PC-3 (cell line): ENCODE measurements around the gene ACBD6. TPM values are rescaled to one million over a fixed set of nuclear protein-coding genes. Genes with fewer than 3 reads are reported as not detected.
A peak's percentile ranks its signal among the peaks of the same experiment; 100 is the strongest.

Experiments used
- ATAC-seq: fragments of 200-7000 bp; cut with Tn5 transposase; 2 replicates; pipeline ENCODE4 v1.9.1; 2020; ENCODE audit warnings: mild to moderate bottlenecking, moderate library complexity
- BruUV-seq: library from RNA; stranded (reverse); fragments of 400-500 nt; replicated peaks from 2 replicates; lab custom pipeline; 2021; lab: Mats Ljungman, UMichigan
- CTCF ChIA-PET: fragments of 300-600 bp; sonication (Branson Sonifier 250); formaldehyde crosslinking; loops from one replicate; lab custom pipeline; 2022; ENCODE audit warnings: antibody characterized with exemption; lab: Charles Lee
- POLR2A ChIA-PET: fragments of 300-600 bp; sonication (Branson Sonifier 250); formaldehyde crosslinking; loops from one replicate; lab custom pipeline; 2022; ENCODE audit warnings: antibody characterized with exemption; ENCODE audit not compliant: unreplicated experiment; lab: Charles Lee
- DNase-seq: peaks from one replicate; pipeline ENCODE4 v3.0.0-alpha.2; 2015
- H2AFZ ChIP-seq: fragments of 300-600 bp; sonication (generic); 2 replicates; pipeline ENCODE4 v1.6.0; 2016; ENCODE audit warnings: antibody characterized with exemption, low read length
- H3F3A ChIP-seq: fragments of 300-600 bp; sonication (generic); one replicate; pipeline ENCODE4 v1.6.0; 2017; ENCODE audit warnings: antibody characterized with exemption, low read length, control low read depth, mild to moderate bottlenecking; ENCODE audit not compliant: unreplicated experiment
- H3K27ac ChIP-seq: fragments of 300-600 bp; sonication (generic); 2 replicates; pipeline ENCODE4 v1.5.1; 2016; ENCODE audit warnings: mild to moderate bottlenecking, low read length
- H3K27me3 ChIP-seq: fragments of 300-600 bp; sonication (generic); 2 replicates; pipeline ENCODE4 v1.6.1; 2016; ENCODE audit warnings: low read length, mixed read lengths
- H3K36me3 ChIP-seq: fragments of 300-600 bp; sonication (generic); 2 replicates; pipeline ENCODE4 v1.6.1; 2016; ENCODE audit warnings: low read depth, mixed run types, low read length, mixed read lengths
- H3K4me1 ChIP-seq: fragments of 300-600 bp; sonication (generic); 2 replicates; pipeline ENCODE4 v1.5.1; 2016; ENCODE audit warnings: low read length; ENCODE audit not compliant: insufficient read depth
- H3K4me2 ChIP-seq: fragments of 300-600 bp; sonication (generic); 2 replicates; pipeline ENCODE4 v1.6.0; 2016; ENCODE audit warnings: low read length
- H3K4me3 ChIP-seq: fragments of 300-600 bp; sonication (generic); 2 replicates; pipeline ENCODE4 v1.5.1; 2016; ENCODE audit warnings: mild to moderate bottlenecking, low read length, mixed read lengths
- H3K79me2 ChIP-seq: fragments of 300-600 bp; sonication (generic); 2 replicates; pipeline ENCODE4 v1.6.1; 2017; ENCODE audit warnings: low read length, mixed read lengths
- H3K9ac ChIP-seq: fragments of 300-600 bp; sonication (generic); 2 replicates; pipeline ENCODE4 v1.6.0; 2016; ENCODE audit warnings: mild to moderate bottlenecking, low read length
- H3K9me2 ChIP-seq: fragments of 300-600 bp; sonication (generic); replicated peaks from 2 replicates; pipeline ENCODE4 v1.6.1; 2016; ENCODE audit warnings: mixed run types, low read length, mixed read lengths
- H3K9me3 ChIP-seq: fragments of 300-600 bp; sonication (generic); 2 replicates; pipeline ENCODE4 v1.6.1; 2016; ENCODE audit warnings: low read length, mixed read lengths
- H4K20me1 ChIP-seq: fragments of 300-600 bp; sonication (generic); 2 replicates; pipeline ENCODE4 v1.6.1; 2016; ENCODE audit warnings: low read length, mixed read lengths
- EZH2 ChIP-seq: fragments of 300-600 bp; sonication (generic); IDR thresholded peaks from one replicate; pipeline ENCODE4 v1.6.1; 2017; ENCODE audit warnings: antibody characterized with exemption, mild to moderate bottlenecking, low read length; ENCODE audit not compliant: unreplicated experiment
- EZH2phosphoT487 ChIP-seq: fragments of 300-600 bp; sonication (generic); IDR thresholded peaks from 2 replicates; pipeline ENCODE4 v1.6.1; 2018; ENCODE audit warnings: mild to moderate bottlenecking, antibody characterized with exemption, low read length, borderline replicate concordance
- intact Hi-C: fragments of 100-400 bp; cut with micrococcal nuclease; formaldehyde crosslinking; loops from 2 replicates; pipeline ENCODE4 v1.9.0; 2023
- total RNA-seq: library from RNA; depleted of rRNA; stranded (reverse); fragments of >200 nt; gene quantifications from 2 replicates; pipeline ENCODE4 v1.2.3, GENCODE V29; 2014
- TF ChIP-seq, protein P1 (sequence below): fragments of 300-600 bp; sonication (generic); conservative IDR thresholded peaks from 2 replicates; pipeline ENCODE4 v1.5.1; 2017; ENCODE audit warnings: antibody characterized with exemption, low read depth, mild to moderate bottlenecking, low read length

The ACBD6 gene
- total RNA-seq, 1 experiment from 2014 or later: 43.3 TPM

DNA sequence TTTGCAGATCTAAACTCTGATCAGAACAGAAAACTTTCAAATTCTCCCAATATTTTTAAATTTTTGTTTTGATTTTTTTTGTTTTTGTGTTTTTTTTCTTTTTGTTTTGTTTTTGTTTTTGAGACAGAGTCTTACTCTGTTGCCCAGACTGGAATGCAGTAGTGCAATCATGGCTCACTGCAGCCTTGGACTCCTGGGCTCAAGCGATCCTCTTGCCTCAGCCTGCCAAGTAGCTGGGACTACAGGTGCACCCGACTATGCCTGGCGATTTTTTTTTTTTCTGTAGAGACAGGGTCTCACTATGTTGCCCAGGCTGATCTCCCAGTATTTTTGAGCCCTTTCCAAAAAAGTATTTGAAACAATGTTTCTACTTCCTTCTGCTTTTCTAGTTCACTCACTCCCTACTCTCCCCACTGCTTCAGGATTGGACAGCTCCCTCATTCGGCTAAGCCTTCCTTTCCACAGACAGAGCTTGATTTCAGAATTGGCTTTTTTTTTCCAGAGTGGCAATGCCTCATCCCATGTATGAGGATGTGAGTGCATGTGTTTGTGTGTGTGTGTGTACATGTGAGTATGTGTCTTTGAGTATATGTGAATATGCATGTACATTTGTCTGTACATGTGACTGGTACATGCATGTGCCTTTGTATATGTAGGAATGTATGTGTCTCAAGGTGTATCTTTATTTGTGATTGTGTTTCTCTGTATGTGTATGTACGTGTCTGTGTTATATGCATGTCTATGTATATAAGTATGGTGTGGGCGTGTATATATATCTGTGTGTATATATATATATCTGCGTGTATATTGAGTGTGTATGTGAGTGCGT is 260.4 kb downstream of the ACBD6 start:
- CTCF ChIA-PET: interaction anchor here (0.8 kb wide), 1 partner anchor 11 kb away, joined by 5 read pairs; no protein-coding TSS in a partner anchor
- Histone ChIP-seq H3K9ac (no peak overlapping the region), H2AFZ (no peak overlapping the region), H3K4me1 (peaks cover 3% of the 10 kb centered on the region), H3K27me3 (peaks cover 44% of the 10 kb centered on the region), H3K4me3 (no peak overlapping the region), H4K20me1 (no peaks in the 10 kb centered on the region), H3K27ac (no peak overlapping the region), H3K36me3 (no peaks in the 10 kb centered on the region), H3K9me3 (no peaks in the 10 kb centered on the region), H3K79me2 (no peaks in the 10 kb centered on the region), H3K9me2 (no peaks in the 10 kb centered on the region), H3F3A (peaks cover 4% of the 10 kb centered on the region), H3K4me2 (no peak overlapping the region)
- no TSS peak for BruUV-seq
- ATAC-seq: no peak
- TF ChIP-seq EZH2phosphoT487: no peak
- TF ChIP-seq EZH2: no peak
- TF ChIP-seq, protein P1, sequence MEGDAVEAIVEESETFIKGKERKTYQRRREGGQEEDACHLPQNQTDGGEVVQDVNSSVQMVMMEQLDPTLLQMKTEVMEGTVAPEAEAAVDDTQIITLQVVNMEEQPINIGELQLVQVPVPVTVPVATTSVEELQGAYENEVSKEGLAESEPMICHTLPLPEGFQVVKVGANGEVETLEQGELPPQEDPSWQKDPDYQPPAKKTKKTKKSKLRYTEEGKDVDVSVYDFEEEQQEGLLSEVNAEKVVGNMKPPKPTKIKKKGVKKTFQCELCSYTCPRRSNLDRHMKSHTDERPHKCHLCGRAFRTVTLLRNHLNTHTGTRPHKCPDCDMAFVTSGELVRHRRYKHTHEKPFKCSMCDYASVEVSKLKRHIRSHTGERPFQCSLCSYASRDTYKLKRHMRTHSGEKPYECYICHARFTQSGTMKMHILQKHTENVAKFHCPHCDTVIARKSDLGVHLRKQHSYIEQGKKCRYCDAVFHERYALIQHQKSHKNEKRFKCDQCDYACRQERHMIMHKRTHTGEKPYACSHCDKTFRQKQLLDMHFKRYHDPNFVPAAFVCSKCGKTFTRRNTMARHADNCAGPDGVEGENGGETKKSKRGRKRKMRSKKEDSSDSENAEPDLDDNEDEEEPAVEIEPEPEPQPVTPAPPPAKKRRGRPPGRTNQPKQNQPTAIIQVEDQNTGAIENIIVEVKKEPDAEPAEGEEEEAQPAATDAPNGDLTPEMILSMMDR: no peak
- peak; percentile 11 for DNase-seq
- POLR2A ChIA-PET: interaction anchor here (0.6 kb wide), 1 partner anchor 427 kb away, joined by 3 read pairs; no protein-coding TSS in a partner anchor
- intact Hi-C loops: no loop called here

DNA sequence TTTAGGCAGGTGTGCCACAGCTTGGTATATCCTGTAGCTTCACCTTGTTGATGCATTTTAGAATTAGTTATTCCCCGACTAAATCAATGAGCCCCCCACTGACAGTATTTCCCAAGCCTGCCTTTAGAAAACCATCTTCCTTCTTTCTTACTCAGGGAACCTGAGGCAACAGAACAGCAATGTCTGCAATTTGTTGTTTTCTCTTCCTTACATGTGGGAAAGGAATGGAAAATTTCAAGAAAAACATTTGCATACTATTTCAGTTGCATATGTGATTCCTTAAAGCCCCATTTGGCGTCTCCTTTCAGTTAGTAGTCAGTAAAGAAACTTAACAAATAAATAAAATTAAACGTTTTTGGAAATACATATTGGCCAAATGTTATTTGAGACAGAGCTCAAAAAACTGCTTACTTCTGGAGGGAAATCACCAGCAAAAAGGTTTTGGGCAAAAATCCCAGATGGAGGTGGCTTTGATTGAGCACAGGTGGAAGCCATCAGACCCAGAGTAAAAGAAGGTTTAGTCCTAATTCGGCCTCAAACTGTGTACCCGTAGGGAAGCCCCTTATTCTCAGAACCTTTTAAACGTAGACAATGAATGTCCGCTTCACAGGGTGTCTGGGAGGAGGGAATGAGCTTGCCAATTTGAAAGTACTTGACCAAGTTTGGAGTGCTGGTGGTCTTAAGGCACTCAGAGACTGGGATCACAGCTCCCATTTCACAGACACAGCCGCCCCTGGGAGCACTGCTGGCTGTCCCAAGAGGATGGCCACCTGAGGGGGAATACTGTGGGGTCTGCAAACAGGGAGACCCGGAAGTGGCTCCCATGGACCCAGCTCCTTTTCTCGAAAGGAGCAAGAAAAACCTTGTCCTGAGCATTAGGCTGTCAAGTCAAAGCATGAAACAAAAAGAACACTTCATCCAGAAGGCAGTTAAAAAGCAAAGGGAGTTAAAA is 263.0 kb downstream of the ACBD6 start:
- no peaks in the 10 kb centered on the region for H3K36me3 ChIP-seq
- H3K9me2 ChIP-seq: no peaks in the 10 kb centered on the region
- DNase-seq (no peak), ATAC-seq (no peak)
- H3K27ac ChIP-seq: no peak overlapping the region
- CTCF ChIA-PET: interaction anchor here (0.7 kb wide), 1 partner anchor 124 kb away, joined by 3 read pairs; no protein-coding TSS in a partner anchor
- BruUV-seq: no TSS peak
- H3F3A ChIP-seq: no peaks in the 10 kb centered on the region
- H3K4me3 ChIP-seq: no peak overlapping the region
- no peaks in the 10 kb centered on the region for H4K20me1 ChIP-seq
- H2AFZ ChIP-seq: no peak overlapping the region
- peaks cover 55% of the 10 kb centered on the region for H3K27me3 ChIP-seq
- no peaks in the 10 kb centered on the region for H3K4me1 ChIP-seq
- H3K4me2 ChIP-seq: no peak overlapping the region
- no peaks in the 10 kb centered on the region for H3K79me2 ChIP-seq
- intact Hi-C loops: no loop called here
- TF ChIP-seq, protein P1: no peak
- TF ChIP-seq EZH2phosphoT487 (no peak), EZH2 (no peak)
- no peak overlapping the region for H3K9ac ChIP-seq
- POLR2A ChIA-PET: no interaction called here
- H3K9me3 ChIP-seq: no peaks in the 10 kb centered on the region
